ENCODE data around the gene PHLPP1.
A peak's percentile ranks its signal among the peaks of the same experiment; 100 is the strongest.
"Not testable (repeated sequence)": the region's sequence is repeated elsewhere in the genome, so short reads cannot be mapped to it uniquely, and the experiment has no call there.

PHLPP1 gene

DNA sequence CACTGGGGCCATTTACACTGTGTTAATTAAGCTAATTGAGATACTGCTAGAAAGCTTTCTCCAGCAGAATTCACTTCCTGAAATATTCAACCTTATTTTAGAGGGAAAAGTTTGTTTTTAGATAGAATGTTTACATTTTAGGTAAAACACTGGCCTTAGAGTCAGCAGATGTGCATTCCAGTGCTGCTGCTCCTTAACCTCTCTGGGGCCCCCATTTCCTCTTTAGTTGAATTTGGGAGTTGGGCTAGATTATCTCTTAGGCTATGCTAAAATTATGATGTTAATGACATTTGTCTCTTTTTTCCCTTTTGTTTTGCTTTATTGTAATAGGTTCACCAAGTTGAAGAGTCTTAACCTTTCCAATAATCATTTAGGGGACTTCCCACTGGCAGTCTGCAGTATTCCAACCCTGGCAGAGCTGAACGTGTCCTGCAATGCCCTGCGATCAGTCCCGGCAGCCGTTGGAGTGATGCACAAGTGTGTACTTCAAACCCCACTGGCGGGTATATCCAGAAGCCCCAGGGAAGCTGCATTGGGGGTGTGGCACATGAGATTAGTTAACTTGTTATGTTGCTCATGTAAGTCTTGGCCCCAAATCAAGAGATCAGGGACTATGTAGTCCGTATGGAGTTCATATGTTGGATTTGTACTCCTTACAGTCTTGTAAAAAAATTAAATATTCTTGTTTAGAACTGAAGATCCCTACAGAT is 179.5 kb downstream of the PHLPP1 start:
- no peak for DNase-seq (ENCODE audit: low spot score)

DNA sequence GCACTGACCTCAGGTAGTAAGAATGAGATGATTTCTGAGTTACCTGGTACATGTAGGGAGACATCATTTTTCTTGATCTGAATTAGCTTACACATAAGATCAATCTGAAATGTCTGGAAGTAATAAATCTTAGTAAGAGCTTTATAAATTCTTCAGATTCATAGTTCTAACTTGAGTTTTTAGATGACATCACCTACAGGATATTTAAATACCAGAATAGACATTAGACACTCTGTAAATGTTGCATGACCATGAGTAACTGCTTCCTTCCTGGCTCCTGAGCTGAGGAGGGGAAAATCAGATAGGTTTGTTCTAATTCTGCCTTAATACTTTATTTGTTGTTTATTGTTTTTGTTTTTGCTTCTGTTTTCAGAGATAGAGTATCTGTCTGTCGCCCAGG is 181.8 kb downstream of the PHLPP1 start:
- DNase-seq (ENCODE audit: low spot score), result no peak

DNA sequence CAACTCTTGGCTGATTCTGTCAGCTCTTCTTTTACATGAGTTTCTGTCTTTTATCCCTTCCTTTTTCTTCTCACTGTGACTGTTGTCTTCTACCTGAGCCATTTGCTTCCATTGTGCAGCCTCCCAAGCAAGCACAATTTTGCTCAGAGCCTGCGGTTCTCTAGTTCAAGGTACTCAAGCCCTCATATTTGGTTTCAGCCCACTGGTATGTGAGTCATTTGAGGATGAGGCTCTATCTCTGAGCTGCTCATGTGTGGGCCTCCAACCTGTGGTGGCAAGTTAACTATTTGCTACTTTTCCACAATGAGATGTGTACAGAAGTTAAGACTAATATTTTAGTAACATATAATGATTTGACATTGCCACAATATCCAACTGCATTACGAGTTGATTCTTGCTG is 183.0 kb downstream of the PHLPP1 start:
- DNase-seq (ENCODE audit: low spot score), result no peak

DNA sequence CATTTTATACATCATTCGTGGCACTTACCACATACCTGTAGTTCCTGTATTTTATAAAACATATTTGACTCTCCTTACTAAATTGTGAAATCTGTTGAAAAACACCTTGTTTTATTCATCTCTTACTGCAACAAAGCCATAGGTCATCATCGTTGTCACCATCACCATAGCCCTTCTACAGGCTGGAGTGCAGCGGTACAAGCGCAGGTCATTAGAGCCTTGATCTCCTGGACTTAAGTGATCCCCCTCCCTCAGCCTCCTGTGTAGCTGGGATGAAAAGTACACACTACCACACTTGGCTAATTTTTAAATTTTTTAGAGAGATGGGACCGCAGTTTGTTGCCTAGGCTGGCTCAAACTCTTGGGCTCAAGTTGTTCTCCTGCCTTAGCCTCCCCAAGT is 184.2 kb downstream of the PHLPP1 start:
- DNase-seq (ENCODE audit: low spot score), result no peak

DNA sequence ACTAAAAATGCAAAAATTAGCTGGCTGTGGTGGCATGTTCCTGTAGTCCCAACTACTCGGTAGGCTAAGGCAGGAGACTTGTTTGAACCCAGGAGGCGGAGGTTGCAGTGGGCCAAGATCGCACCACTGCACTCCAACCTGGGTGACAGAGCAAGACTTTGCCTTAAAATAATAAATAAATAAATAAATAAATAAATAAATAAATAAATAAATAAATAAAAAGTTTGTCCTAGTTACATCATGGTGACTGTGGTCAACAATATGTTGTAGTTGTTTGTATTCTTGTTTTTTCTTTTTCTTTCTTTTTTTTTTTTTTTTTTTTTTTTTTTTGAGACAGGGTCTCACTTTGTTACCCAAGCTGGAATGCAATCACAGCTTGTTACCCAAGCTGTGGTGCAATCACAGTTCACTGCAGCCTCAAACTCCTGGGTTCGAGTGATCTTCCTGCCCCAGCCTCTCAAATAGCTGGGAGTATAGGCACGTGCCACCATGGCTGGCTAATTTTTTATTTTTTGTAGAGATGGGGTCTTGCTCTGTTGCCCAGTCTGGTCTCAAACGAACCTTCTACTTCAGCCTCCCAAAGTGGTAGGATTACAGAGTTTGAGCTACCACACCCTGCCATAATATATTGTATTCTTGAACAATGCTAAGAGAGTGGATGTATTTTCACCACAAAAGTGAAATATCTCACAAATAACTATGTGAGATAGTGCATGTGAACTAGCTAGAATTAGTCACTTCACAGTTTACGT is 185.0 kb downstream of the PHLPP1 start:
- no peak for DNase-seq (ENCODE audit: low spot score)

DNA sequence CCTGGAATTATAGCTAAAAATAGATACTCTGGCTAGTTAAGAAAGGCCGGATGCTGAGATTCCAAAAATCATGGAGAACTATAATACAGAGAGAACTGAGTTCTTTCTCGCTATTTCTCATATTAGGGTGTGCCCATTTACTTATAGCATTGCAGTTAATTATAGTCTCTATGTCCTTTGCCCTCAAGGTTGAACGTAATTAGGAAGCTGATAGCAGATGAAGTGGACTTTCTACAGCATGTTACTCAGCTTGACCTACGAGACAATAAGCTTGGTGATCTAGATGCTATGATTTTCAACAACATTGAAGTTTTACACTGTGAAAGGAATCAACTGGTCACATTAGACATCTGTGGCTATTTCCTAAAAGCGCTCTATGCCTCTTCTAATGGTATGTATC is 187.4 kb downstream of the PHLPP1 start:
- no peak for DNase-seq (ENCODE audit: low spot score)

DNA sequence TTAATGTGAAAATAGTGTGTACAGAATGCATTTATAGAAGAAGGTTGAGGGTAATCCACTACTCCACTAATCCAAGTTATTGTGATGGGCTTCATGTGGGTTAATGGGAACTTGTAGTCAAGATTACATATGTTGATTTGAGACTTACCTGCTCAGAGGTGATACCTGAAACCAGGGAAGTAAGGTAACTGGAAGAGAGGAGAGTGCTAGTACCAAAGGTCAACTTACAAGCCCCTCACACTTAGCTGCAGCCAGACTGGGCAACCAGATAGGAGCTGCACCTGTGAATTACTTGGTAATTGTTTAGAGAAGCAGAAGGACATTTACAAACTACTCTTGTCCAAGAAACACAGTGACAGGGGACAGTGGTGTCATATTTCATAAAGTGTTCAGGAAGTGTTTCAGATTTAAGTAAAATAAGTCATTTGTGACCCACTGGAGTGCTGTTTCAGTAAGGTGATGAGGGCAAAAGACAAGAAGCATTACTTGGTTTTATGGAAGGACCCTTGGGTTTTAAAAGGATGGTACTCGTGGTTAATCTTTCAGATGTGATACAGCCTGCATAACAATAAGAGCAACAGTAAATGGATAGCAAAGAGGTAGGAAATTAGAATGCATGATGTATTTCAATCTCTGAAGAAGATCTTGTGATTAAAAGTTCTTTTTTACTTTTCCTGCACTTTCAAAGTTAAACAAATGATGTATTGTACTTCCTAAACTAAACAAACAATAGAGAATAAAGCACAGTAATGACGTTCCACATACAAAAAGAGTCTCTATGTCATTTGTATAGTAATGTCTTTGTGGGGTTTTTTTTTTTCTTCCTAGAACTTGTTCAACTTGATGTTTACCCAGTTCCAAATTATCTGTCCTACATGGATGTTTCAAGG is 189.3 kb downstream of the PHLPP1 start:
- DNase-seq (ENCODE audit: low spot score), result peak; percentile 58

DNA sequence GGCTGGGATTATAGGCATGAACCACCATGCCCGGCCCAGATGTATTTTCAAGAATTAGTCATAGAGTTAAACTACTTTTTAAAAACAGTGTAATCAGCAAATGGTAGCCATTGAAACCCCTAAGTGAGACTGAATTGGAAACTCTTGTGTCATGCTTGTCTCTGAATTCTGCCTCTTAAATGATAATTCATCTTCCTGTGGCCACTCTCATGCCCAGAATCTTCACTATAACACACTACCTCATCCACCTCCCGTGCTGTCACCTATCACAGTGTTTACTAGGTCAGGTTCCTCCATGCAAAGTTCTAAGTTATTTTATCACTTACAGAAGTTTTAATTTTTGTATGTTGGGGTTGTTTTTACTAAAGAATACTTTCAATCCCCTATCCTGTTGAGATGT is 197.5 kb downstream of the PHLPP1 start:
- DNase-seq (ENCODE audit: low spot score), result no peak

DNA sequence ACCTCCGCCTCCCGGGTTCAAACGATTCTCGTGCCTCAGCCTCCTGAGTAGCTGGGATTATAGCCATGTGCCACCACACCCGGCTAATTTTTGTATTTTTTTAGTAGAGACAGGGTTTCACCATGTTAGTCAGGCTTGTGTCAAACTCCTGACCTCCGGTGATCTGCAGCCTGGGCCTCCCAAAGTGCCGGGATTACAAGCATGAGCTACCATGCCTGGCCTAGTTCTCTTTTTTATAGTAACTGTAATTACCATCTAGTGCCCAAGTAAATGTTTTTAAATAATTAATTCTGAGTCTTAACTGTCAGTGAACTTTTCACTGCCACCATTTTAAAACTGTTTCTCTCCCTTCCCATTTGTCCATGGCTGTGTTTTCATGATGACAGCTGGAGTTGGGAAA is 198.5 kb downstream of the PHLPP1 start:
- DNase-seq (ENCODE audit: low spot score), result not testable (repeated sequence)

DNA sequence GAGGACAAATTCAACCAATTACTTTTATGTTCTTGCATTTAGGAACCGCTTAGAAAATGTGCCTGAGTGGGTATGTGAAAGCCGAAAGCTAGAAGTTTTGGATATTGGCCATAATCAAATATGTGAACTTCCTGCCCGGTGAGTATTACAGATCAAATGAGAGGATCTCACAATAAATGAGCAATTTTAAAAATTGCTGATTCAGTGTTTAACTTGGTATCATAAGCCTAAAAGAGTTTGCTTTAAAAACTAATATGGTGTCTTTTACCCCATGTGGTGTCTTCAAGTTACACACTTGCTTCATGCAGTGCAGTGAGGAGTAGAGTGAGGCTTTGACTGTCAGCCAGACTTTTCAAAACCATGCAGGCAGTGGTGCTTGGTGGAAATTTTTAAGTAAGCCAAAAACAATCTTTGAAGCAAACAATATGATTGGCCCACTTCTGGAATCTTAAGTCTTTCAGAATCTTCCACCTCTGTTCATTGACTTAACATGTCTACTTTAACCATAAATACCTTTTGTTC is 199.6 kb downstream of the PHLPP1 start:
- no peak for DNase-seq (ENCODE audit: low spot score)

DNA sequence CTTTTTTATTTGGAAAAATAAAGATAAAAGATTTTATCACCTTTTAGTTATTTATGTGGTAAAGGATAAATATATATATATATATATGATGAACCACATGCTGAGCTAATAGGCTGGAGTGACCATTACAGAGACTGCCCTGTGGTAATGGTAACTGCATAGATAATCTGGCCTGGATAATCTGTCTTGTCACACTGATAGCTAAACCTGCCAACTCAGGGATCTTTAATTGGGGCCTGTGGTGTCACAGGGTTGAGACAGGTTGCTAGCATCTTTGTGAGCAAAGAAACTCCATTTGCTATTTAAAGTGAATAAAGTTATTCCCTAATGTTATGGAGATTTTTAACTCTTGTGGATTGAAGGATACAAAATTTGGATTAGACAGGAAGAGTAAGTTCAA is 203.0 kb downstream of the PHLPP1 start:
- no peak for DNase-seq (ENCODE audit: low spot score)

DNA sequence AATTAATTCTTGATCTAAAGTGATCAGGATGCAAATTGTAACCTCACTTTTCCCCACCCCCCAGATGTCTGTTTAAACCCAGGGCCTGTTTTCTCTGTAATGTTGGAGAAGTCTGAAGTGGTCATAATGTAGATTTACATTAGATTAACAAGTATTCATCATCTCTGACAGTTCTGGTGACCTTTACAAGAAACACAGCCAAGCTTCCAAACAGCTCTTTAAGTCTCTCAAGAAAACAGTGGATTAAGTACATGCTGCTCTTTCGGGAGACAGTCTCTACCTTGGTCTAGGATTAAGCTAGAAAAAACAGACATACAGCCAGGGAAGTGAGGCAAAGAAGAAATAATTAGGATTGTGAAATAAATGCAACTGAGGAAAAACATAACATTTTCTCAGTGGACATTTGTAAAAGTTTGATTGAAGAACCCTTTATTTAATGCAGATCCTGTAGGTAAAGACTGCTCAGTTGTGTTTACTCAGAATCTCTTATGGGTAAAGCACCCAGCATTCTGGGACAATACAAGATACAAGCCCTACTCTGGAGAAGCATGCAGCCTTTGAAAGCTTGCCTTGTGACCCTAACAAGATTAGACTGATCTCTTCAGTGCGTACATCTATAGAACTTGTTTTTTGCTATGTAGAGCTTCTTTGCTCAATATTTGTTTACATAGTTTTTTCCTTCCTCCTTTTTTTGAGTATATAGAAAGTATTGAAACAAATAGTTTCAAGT is 203.9 kb downstream of the PHLPP1 start:
- DNase-seq (ENCODE audit: low spot score), result no peak

DNA sequence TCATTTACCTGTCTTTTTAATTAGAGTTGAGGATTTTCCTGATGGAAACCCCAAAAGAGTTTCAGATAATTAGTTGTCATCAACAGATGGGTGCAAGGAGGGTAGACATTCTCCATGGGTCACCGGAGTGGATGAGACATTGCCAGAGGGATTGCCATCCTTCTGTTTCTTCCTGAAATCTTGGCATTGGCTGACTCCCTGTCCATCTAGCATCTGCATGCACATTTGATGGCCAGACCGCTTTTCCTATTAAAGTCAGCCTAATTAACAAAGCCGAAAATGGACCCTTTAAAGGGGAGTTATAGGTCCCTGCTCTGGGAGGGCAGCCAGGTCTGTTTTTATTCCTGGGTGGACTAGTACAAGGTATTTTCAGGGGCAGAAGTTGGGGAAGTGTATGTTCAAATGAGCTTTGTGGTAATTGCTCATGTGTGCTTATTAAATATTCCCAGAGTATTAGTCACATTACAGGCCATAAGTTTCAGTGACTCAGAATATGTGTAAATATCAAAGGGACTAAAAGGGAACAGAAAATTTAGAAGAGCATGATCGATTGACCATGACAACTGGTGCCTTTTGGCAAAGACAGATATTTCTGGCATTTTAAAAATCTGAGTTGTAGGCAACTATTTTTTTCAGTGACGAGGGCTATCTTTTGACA is 209.8 kb downstream of the PHLPP1 start:
- DNase-seq (ENCODE audit: low spot score), result no peak

DNA sequence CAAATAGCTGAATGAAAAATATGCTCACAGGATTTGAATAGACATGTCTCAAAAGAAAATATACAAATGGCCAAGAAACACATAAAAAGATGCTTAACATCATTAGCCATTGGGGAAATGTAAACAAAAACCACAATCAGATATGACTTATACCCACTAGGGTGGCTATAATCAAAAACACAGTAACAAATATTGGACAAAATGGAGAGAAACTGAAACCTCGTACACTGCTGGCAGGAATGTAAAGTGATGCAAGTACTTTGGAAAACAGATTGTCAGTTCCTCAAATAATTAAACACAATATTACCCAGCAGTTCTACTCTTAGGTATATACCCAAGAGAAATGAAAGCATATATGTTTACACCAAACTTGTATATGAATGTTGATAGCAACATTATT is 213.0 kb downstream of the PHLPP1 start:
- no peak for DNase-seq (ENCODE audit: low spot score)

DNA sequence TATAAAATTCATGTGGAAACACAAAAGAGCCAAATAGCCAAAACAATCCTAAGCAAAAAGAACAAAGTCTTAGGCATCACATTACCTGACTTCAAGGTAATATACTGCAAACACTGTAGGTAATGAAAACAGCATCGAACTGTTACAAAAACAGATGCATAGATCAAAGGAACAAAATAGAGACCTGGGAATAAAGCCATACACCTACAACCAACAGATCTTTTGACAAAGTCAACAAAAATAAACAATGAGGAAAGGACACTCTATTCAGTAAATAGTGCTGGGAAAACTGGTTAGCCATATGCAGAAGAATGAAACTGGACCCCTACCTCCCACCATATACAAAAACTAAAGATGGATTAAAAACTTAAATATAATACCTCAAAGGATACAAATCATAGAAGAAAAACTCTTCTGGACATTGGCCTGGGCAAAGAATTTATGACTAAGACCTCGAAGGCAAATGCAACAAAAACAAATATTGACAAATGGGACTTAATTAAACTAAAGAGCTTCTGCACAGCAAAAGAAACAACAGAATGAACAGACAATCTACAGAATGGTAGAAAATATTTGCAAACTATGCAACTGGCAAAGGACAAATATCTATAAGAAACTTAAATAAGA is 218.0 kb downstream of the PHLPP1 start:
- DNase-seq (ENCODE audit: low spot score), result no peak

DNA sequence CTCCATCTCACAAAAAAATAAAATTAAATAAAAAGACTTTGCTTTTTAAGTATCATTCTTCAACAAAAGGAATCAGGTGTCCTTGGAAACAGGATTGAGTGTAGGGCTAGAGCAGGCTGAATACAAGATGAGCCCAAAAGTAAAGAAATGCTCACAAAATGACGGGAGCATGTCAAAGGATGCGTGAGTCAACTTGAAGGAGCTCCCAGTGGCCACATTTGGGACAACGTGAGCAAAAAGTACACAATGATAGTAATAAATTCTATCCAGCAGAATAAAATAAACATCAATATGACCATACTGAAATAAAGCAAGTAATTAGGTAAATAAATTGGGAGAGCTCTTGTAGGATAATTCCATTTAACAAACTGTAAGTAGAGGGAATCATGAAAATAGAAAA is 220.7 kb downstream of the PHLPP1 start:
- DNase-seq (ENCODE audit: low spot score), result no peak

DNA sequence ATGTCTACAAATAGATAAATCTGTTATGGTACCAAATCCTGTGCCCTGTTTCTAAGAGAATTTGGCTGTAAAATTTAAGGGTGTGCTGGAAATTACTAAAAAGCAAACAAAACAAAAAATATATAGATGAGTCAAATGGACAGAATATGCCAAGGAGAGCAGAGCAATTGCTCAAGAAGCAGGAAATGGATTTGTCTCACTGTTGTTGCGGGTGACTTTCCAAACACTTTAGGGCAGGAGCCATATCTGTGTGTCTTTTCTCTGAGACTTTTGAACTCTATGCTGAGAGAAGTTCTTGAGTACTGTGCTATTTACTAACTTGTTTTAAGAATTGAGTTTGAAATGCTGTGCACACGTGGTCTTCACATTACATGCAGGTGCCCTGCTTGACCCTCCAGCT is 221.7 kb downstream of the PHLPP1 start:
- no peak for DNase-seq (ENCODE audit: low spot score)

DNA sequence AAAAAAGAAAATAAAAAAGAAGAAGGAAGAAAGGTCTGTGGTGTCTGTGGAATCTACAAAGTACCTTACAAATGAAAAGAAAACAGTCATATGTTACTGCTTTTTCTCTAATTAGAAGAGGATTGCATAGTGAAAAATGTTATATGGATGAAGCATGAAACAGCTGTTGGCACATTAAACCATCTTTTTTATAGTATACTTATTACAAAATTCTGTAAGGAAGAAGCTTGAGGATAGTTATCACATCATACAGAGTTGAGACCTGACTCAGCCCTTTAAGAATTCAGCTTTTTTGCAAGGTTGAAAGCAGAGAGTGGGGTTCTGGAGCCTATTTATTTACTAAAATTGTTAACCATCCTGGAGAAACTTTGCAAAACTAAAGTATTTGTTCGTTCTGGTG is 222.7 kb downstream of the PHLPP1 start:
- DNase-seq (ENCODE audit: low spot score), result no peak

DNA sequence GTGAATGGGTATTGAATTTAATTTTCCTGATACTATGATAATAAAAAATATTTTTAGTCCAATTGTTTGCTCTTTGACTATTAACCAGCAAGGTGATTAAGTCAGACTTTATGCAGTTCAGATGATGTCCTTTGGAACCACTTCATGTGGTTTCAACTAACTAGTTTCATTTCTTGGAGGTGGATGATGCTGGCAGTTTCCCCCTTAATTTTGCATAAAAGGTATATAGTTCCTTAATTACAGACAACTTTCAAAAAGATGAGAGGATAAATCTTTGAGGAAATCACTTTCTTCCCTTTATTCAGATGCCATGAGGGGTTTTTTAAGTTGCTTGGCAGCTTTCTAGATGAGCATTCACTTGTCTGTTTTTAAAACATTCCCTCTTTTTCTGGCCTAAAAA is 223.1 kb downstream of the PHLPP1 start:
- DNase-seq (ENCODE audit: low spot score), result no peak

DNA sequence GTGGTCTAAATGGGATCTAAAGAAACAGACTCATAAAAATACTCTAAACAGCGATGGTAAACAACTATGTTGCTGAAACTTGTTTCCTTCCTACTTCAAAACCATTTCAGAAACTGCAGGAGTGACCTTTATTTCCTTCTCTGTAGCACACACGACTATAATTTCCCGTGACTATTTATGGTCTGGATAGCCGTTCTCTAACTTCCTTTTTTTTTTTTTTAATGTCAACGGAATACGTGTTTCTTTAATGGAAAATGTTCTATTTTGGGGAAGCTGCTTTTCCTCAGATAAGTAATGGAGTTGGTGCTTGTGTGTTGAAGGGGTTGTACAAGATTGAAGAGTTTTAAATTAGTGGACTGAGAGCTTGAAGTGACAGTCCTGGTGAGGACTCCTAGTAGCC is 224.1 kb downstream of the PHLPP1 start:
- no peak for DNase-seq (ENCODE audit: low spot score)

DNA sequence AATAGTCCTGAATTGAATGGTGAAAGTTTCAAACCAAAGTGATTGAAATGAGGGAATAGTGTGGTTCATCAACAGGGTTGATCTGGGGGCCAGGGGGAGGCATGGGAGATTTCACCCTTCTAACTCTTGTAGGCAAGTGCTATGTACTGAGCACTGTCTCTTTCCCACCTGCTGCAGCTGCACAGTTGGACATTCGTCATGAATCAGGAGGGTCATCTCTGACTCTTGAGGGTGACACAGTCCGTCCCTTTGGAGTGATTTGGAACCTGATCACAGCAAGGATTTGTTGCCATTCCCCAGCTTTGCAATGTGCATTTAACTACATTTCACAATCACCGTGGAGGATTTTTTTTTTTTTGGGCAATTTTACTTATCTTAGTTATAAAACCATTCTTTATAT is 224.6 kb downstream of the PHLPP1 start:
- no peak for DNase-seq (ENCODE audit: low spot score)
